NCI-H2227 treated with DMSO at 0.1 percent for 48 hours (cell line): ENCODE measurements around the gene PRKAA1.
"Not testable (repeated sequence)": the region's sequence is repeated elsewhere in the genome, so short reads cannot be mapped to it uniquely, and the experiment has no call there.

Experiments used
- DNase-seq: peaks from one replicate; lab custom pipeline; 2025; lab: John Stamatoyannopoulos, UW

Gene PRKAA1

GRCh38 chr5:40722497-40722911 lies 75.7 kb downstream of the PRKAA1 start:
- DNase-seq, result not testable (repeated sequence)

DNA sequence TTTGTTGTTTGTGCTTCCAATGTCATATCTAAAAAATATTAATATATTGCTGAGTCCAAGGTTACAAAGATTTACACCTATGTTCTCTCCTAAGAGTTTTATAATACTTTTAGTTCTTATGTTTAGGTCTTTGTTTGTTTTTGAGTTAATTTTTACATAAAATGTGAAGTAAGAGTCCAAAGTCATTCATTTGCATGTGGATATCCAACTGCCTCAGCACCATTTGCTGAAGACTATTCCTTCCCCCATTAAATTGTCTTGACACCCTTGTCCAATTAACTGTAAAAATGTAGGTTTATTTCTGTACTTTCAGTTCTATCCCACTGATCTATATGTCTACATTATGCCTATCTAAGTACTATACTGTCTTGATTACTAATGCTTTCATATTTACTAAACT lies 78.1 kb downstream of the PRKAA1 start:
- no peak for DNase-seq

DNA sequence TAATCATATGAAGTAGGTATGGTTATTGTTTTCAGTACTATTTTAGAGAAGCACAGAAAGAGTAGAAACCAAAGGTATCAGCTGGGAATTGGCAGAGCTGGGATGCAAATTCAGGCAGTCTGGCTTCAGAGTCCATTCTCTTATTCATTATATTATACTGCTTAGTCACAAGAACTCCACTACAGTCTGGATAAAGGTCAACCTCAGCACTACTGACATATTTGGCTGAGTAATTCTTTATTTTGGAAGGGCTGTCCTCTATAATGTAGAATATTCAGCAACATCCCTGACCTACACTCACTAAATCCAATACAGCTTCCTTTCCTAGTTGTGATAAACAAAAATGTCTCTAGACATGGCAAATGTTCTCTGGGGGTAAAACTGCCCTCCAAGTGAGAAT lies 80.9 kb downstream of the PRKAA1 start:
- no peak for DNase-seq

GRCh38 chr5:40716590-40716989 lies 81.6 kb downstream of the PRKAA1 start:
- DNase-seq, result no peak

GRCh38 chr5:40716000-40716399 lies 82.2 kb downstream of the PRKAA1 start:
- DNase-seq, result no peak

DNA sequence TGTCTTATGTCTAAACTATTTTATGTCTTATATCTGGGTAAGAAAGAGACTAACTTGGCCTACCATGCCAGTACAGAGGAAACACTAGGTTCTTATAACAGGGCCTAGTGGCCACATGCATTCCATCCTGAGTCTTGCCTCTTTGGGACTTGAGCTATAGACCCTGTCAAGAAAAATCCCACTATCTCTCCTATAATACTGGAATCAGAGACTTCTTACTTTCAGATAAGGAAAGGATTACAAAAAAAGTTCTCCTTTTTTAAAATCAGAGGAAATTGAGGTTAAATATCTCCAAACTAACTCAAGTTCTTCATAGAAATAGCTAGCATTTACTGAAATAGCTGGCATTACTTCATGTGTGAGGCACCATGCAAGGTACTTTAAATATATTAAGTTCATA lies 84.2 kb downstream of the PRKAA1 start:
- DNase-seq, result no peak

GRCh38 chr5:40710575-40710974 lies 87.6 kb downstream of the PRKAA1 start:
- not testable (repeated sequence) for DNase-seq
